GM19043 (cell line): ENCODE results near the gene STXBP1.

ENCODE experiments used
- ATAC-seq: cut with Tn5 transposase; IDR thresholded peaks from one replicate; pipeline ENCODE4 v1.9.1; 2021; ENCODE audit warnings: low read depth; ENCODE audit not compliant: unreplicated experiment

STXBP1 gene

DNA sequence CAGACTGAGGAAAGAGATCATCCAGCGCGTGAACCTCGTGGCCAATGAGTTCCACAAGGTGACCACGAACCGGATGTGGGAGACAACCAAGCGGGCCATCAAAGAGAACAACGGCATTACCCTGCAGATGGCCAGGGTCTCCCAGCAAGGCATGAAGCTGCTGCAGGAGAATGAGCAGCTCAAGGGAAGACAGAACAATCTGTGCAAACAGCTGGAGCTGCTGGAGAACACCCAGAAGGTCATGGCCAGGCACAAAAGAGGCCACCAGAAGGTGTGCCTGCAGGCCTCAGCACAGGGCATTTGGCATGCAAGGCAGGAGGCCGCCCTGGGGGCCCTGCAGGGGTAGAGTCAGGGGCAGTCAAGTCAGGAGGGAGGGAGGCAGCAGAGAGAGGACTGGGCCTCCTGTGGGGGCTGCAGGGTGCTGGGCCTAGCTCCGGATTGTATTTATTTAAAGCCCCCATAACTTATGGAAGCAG lies 99.2 kb downstream of the STXBP1 start:
- no peak for ATAC-seq

DNA sequence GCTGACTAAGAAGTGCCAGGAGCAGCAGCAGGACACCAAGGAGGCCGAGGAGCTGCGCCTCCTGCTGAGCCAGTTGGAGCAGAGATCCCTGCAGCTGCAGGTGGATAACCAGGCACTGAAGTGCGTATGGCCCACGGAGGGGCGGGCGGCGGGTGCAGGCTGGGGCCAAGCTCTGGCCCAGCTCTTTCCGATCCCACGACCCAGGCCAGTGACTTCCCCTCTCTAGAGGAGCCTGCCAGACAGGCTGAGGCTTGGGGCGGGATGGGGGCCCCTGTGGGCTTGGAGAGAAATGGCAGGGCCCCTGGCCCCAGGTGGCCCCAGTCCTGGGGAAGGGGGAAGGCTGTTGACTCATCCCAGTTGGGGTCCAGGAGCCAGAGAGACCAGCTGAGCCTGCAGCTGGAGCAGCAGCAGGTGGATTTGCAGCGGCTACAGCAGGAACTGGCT lies 99.8 kb downstream of the STXBP1 start:
- ATAC-seq = no peak

DNA sequence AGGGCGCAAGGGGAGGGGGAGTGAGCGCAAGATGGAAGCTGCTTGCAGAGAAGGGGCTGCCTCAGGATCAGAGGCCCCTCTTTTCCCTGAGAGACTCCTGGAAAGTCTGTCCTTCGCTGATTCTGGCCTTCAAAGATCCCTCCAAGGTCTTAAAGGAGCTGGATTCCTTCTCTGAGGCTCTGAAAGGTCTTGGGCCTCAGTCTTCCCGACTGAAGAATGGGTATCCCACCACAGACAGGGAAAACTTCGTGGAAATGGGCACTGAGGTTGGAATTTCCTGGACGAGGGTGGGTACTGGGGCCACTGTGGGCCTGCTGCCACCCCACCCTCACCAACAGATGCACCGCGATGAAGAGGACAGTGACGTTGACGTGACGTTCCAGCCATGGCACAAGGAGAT lies 100.3 kb downstream of the STXBP1 start:
- no peak for ATAC-seq

DNA sequence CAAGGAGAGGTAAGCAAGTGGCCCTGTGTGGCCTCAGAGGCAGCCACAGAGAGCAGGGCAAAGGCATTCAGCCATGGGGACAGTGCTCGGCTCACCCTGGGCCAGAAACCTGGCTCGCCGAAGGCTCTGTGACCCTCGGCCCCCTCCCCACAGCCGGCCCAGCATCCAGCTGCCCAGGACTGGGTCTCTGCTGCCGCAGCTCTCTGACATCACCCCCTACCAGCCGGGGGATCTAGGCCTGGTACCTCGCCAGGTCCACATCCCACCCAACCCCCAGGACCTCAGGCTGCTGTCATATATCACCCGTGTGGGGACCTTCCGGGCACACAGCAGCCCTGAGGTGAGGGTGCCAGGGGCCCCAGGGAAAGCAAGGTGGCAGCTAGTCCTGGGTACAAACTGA lies 100.8 kb downstream of the STXBP1 start:
- no peak for ATAC-seq

DNA sequence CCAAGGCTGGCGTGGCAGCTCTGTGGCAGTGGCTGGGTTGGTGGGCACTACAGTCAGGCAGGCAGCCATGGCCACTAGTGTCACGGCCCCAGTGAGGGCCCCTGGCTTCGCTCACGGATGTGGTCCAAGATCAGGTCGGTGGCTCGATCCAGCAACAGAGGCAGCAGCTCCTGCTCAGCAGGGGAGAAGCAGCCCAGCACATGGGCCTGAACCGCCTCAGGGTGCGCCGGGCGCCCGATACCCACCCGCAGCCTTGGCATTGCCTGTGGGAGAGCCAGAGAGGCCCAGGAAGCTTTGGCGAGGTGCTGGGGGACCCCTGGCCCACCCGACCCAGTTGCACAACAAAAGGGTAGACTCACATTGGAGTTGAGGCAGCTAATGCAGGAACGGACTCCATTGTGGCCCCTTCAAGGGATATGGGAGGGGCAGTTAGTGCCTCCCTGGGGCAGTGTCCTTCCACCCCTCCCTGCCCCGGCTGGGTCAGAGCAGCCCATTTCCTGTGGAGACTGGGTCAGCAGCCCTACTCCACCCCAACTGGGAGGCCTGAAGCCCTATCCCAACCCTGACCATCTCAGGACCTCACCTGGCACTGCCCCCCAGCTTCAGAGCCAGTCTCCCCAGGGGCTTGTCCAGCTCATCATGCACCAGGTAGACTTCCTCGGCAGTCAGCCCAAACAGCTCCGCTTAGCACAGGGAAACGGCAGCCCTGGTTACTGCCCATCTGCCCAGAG lies 102.1 kb downstream of the STXBP1 start:
- no peak for ATAC-seq

DNA sequence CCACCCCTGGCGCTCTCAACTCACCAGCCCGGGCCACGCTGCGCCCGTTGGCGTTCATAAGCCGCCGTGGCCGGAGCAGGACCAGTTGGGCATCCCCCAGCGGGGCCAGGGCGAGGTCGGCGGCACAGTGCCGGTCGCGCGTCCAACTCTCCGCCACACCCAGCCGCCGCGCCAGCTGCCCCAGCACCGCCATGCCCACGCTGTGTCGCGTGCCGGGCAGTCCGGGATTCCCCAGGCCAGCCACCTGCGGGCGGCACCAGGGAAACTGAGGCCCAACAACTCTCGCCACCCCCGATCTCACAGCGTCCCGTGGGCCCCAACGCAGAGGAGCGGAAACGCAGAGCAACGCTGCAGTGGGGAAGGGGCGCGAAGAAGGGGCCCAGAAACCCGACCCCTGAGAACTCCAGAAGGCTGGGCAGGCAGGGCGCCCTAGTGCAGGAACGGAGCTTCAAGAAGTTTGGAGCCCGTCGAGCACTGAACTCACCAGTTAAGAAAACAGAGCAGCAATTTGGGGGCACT lies 102.9 kb downstream of the STXBP1 start:
- ATAC-seq = no peak

DNA sequence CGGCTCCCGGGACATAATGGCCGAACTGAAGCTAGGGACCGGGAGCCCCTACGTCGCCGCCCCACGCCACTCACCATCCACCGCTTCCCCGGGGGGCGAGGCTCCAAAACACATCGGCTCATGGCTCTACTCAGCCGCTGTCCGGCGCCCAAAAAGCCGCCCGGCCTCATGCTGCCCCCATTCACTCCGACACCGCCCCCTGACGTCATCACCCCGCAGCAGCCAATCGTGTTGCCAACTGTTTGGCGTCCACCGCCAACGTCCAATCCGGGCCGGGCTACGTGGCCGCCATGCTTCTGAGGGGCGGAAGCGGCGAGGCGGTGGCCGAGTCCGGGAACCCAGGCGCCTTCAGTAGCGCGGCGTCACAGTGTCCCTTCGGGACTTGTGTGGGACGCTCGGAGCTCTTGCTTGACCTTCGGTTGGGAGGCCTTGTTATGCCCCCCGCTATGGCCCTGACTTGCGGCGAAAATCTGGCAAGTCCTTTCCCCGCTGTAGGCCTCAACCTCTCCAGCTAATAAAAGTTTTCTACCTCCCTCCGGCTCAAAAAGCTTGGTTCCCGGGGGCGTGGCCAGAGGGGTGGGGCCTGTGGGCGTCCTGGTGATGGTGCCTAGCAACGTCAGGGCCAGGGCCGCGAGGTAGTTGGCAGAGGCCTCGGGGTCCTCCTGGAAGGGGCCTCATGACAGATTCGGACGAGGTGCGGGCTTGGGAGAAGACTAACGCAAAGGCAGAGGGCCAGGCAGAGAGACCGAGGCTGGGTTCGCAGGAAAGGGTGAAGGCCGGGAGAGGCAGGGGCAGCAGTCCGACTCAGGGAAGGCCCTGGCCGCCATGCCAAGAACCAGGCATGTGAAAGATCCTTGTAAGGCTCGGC lies 103.6 kb downstream of the STXBP1 start, which contains the start of the genes PTRH1 and TTC16:
TSS of gene PTRH1 (minus strand) at position 194 of the 868 bp plus-strand sequence. CDS start at position 170, 24 bp downstream.
TSS of gene TTC16 (plus strand) at position 610 of the 868 bp plus-strand sequence. CDS start at position 677, 67 bp downstream.
- peak; percentile 95 for ATAC-seq

DNA sequence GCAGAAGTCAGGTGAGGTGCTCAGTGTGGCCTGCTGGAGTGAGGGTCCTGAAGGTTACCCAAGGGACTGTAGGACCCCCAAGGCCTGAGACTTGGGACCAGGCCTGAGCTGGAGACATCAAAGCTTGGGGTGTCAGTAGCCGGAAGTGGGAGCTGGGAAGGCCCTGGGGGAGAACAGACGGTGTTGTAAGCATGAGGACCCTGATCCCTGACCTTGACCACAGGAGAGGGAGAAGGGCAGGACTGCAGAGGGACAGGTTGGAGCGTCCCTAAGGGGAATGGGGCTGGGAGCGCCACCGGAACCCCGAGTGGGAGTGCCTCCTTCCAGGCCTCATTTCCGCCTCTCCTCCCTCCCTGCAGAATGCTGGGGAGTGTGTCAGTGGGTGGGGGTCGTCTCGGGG lies 104.3 kb downstream of the STXBP1 start:
- no peak for ATAC-seq

DNA sequence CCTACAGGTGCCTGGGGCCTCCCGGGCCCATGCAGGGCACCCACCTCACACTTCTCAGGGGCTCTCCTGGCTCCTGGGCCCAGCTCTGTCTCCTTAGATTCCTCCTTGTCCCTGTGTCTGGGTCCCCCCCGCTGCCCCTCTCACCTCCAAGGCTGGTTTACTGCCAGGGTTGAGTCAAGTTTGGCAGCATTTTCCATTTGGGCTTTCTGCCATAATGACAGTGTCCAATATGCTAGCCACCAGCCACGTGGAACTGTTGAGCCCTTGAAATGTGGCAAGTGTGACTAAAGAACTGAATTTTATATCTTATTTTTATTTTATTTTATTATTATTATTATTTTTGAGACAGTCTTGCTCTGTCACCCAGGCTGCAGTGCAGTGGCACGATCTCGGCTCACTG lies 105.7 kb downstream of the STXBP1 start:
- ATAC-seq = no peak

DNA sequence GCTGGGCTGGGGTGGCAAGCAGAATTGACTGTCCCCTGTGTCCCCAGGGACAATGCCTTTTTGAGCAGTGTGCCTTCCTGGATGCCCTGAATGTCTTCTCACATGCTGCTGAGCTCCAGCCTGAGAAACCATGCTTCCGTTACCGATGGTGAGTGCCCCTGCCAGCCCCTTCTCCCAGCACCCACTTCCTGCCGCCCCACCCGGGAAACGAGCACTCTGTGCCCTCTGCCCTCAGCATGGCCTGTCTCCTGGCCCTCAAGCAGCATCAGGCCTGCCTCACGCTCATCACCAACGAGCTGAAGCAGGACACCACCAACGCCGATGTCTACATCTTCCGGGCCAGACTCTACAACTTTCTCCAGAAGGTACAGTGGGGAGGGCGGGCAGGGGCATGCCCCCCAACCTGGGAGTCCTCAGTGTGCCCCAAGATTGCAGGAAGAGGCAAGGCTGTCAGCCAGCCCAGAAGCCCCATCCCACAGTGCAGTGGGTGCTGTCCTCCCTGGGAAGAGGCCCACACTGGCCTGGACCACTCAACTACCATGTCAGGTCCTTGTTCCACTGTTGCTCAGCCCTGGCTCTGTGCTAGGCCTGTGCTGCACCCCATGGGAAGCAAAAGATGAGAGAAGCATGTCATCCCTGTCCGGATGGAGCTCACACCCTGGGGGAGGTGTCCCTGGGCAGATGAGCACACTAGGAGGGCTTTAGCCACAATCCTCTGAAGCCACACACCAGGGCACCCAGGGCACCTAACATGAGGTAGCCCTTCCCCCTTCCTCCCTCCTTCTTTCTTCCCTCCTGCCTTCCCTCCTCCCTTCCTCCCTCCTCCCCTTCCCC lies 108.2 kb downstream of the STXBP1 start:
- ATAC-seq = no peak

DNA sequence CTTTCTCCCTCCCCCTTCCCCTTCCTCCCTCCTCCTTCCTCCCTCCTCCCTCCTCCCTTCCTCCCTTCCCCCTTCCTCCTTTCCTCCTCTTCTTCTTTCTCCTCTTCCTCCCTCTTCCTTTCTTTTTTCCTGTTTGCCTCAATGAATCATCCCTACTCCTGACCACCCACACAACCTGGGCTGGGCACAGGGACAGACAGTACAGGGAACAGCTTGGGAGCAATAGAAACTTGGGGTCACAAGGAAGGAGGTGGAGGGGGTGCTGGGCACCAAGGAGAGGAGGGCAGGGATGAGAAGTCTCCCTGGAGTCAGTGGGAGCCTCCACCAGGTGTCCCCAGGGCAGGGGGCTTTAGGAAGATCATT lies 108.8 kb downstream of the STXBP1 start:
- no peak for ATAC-seq

DNA sequence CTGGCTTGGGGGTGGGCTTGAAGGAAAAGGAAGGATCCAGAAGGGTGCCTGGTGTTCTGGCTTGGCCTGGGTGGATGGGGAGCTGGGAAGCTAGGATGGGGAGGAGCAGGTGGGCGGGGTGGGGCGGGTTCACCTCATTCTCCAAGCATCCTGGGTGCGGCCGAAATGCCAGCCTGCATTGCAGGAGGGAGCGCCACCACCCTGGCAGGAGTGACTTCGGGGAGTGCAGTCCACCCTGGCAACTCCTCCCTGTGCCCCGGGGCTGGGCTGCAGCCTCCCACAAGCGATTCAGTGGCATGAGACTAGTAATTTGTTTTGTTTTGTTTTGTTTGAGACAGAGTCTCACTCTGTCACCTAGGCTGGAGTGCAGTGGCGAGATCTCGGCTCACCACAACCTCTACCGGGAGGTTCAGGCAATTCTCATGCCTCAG lies 109.3 kb downstream of the STXBP1 start:
- no peak for ATAC-seq

DNA sequence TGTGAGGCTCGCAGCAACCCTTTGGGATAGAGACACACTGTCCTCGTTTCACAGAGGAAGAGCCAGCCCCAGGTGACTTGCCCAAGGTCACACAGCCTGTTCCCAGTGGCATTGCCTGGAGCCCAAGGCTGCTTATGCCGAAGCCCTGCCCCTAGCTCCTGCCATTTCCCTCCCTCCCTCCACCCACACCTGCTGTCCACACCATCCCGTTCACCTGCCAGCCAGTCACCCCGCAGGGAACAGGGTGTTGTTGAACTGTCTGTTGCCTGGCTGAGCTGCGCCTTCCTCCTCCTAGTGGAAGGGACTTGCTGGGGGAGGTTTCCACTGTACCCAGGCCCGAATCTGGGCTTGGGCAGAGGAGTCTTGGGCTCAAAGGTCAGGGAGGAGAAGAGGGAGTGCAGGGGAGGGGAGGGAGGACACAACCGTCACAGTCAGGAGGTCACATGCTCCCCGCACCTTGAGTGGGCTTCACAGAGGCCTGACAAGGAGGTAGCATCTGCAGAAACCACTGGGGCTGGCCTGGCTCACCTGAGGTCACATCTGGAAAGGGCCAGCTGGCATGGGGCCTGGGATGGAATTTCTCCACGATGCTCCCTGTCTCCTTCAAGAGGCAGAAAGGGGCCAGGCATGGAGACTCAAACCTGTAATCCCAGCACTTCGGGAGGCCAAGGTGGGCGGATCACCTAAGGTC lies 110.1 kb downstream of the STXBP1 start:
- ATAC-seq = no peak

DNA sequence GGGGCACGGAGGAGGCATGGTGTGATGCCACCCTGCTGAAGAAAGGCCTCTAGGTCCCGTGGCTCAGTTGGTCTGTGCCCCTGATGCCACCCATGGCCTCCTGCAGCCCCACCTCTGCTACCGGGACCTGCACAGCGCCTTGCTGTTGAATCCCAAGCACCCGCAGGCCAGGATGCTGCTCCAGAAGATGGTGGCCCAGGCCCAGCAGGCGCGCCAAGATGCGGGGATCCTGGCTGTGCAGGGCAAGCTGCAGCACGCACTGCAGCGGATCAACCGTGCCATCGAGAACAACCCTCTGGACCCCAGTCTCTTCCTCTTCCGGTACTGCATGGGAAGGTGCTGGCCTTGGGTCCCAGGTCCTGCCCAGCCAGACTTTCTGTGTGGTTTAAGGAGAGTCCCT lies 110.9 kb downstream of the STXBP1 start:
- ATAC-seq = no peak

DNA sequence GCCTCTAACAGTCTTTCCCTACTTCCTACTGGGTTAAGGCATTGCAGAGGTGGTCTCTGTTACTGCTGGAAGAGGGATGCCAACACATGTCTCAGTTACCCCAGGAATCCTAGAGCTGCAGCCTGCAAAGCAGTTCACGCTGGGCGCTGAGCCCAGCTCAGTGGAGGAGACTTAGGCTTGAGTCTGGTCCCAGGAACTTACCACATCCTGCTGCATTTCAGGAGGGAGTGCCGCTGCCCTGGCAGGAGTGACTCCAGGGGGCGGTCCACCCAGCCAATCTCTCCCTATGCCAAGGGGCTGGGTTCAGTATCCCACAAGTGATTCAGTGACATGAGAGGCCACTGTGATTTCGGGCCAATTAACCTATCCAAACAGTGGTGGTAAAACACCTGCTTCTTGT lies 111.4 kb downstream of the STXBP1 start:
- no peak for ATAC-seq

DNA sequence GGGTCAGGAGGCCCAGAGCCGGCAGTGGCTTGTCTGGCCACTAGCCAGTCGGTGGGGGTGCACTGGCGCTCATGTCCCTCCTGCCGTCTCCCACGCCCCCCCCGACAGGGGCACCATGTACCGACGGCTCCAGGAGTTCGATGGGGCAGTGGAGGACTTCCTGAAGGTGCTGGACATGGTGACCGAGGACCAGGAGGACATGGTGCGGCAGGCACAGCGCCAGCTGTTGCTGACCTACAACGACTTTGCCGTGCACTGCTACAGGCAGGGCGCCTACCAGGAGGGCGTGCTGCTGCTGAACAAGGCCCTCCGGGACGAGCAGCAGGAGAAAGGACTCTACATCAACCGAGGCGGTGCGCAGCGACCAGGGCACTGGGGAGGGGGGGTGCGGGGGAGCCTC lies 111.9 kb downstream of the STXBP1 start:
- ATAC-seq = no peak

DNA sequence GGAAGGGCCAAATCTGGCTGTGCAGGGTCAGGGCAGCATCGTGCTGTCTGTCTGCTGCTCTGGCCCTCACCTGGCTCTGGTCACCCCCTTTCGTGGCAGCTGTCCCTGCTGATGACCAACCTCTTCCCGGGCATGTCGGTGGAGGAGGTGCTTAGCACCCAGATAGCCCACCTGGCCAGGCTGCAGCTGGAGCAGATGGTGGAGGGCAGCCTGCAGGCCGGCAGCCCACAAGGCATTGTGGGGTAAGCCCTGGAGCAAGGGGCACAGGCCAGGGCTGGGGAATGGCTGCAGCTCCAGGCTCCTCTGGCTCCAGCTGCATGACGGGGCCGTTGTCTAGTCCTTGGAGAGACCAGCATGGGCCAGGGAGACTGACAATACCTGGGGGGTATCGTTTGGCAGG lies 114.8 kb downstream of the STXBP1 start:
- ATAC-seq = no peak

DNA sequence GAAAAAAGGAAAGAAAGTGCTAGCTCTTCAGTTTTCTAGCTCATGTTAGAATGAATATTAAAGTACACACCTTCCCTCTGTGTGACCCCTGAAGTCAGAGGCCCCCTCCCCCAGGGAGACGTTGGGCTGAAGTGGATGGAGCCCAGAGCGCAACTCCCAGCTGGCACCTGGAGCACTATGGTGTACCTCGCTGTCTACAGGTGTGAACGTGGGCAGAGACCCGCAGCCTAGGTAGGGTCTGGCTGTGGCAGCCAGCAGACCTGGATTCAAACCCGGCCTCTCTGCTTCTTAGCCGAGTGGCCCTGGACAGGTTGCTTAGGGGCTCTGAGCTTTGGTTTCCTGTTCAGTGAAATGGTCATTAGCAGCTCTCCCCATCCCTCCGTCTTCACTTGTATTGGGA lies 116.7 kb downstream of the STXBP1 start:
- no peak for ATAC-seq

DNA sequence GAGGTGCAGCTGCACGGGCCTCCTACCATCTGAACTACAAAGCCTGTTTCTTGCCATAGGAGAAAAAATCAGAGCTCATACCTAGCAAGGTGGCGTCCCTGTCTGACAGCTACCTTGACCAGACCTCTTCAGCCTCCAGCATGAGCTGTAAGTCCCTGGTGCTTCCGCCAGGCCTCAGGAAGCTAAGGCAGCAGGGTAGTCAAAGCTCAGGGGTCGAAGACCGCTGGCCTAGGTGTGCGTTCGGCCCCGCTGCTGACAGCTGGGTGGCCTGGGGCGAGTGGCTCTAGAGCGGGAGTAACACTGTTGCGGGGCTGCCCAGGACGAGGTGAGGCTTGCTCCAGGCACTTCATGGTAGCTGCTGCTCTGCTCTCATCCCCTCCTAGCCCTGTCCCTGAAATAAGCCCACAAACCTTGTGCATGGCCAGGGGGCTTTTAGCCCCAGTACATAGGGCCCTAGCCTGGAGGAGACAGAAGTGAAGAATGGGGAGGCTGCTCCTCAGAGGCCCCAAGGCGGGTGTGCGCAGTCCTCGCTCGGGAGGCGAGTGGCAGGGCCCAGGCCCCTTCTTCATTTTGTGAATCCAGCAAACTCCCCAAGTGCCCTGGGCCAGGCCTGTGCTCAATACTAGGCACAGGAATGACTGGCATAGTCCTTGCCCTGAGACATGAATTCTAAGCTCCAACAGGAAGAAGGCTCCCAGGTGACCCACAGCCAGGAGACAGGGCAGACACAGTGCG lies 117.6 kb downstream of the STXBP1 start:
- ATAC-seq = no peak
